NB4 (cell line): ENCODE results near the gene NGDN.

Experiments
- CTCF ChIP-seq: IDR thresholded peaks from one replicate; pipeline ENCODE4 v1.5.1; 2012; ENCODE audit warnings: low read depth, low read length
- TF ChIP-seq, protein P1 (sequence below): IDR thresholded peaks from 2 replicates; pipeline ENCODE4 v1.6.1; 2011; ENCODE audit warnings: low read depth, low read length

- TF ChIP-seq CTCF, result no peak
- TF ChIP-seq, protein P1, sequence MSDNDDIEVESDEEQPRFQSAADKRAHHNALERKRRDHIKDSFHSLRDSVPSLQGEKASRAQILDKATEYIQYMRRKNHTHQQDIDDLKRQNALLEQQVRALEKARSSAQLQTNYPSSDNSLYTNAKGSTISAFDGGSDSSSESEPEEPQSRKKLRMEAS, result no peak
Measured at GRCh38 chr14:23436327-23437132, 33.0 kb upstream of the NGDN start.
